ENCODE results near the gene SULF2. TPM values are rescaled to one million over a fixed set of nuclear protein-coding genes. Genes with fewer than 3 reads are reported as not detected.

Gene SULF2
- total RNA-seq, 2 donors from 2014 or later, result 9.1 to 34.3 TPM

DNA sequence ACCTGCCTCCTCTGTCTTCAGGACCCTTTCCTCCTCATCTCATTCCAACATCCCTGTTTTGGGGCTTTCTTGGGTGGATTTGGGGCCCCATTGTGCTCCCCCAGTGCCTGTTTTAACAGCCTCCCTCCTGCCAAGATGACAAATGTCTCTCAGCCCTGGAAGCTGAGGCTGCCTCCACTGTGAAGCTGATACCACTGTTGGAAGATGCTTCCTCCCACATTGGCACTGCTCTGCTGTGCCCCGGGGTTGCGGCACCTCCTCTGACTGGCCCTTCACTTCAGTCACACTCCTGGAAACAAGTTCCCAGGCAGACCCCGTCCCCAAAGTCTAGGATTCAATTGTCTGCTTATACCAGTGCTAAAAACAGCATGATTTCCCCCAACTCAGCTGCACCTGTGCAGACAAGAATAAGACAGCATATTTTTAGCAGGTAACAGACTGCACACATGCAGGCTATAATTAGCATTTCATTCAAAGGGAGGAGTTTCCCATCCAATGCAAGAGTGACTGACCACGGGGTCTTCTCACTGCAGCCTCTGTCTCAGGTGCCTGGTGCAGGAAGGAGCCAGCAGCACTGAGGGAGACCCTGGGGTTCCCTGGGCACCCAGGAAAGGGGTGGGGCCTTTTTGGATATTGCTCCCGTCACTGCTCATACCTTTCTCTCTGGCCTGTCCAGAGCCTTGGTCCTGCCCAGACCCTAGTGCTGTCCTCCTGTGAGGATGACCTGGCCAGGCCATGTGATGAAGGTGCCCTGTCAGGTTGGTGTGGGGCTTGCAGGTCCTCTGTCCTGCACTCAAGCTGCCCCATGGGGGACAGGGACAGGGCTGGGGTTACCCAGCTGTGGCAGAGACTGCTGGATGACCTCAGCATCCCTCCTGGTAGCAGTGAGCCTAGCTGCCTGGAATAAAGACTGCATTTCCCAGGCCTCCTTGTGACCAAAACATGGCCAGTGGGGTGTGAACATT is 31.5 kb upstream of the SULF2 start:
- H3K27ac ChIP-seq, result no peak overlapping the region
- 44 to 53% methylated on average over 4 to 5 of the region's 5 CpGs for WGBS, 2 donors
- no peaks in the 10 kb centered on the region for H3K27me3 ChIP-seq
- ATAC-seq, result no peak
- H3K36me3 ChIP-seq (replicated peaks in 1 of 2; ENCODE audit: insufficient read depth in 1 of 2, low read depth in 2 of 2), result no peaks in the 10 kb centered on the region
- peaks cover 0 to 8% (median 0%) of the 10 kb centered on the region in 3 donors for H3K9me3 ChIP-seq
- intact Hi-C loops (cut with DNase I), result no loop called here
- H3K4me1 ChIP-seq, result no peaks in the 10 kb centered on the region
- TF ChIP-seq POLR2A (IDR thresholded peaks at IDR 0.05), result no peak
- TF ChIP-seq, protein P1, sequence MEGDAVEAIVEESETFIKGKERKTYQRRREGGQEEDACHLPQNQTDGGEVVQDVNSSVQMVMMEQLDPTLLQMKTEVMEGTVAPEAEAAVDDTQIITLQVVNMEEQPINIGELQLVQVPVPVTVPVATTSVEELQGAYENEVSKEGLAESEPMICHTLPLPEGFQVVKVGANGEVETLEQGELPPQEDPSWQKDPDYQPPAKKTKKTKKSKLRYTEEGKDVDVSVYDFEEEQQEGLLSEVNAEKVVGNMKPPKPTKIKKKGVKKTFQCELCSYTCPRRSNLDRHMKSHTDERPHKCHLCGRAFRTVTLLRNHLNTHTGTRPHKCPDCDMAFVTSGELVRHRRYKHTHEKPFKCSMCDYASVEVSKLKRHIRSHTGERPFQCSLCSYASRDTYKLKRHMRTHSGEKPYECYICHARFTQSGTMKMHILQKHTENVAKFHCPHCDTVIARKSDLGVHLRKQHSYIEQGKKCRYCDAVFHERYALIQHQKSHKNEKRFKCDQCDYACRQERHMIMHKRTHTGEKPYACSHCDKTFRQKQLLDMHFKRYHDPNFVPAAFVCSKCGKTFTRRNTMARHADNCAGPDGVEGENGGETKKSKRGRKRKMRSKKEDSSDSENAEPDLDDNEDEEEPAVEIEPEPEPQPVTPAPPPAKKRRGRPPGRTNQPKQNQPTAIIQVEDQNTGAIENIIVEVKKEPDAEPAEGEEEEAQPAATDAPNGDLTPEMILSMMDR (IDR thresholded peaks at IDR 0.05), result no peak
- DNase-seq, result no peak
- no peak overlapping the region for H3K4me3 ChIP-seq

DNA sequence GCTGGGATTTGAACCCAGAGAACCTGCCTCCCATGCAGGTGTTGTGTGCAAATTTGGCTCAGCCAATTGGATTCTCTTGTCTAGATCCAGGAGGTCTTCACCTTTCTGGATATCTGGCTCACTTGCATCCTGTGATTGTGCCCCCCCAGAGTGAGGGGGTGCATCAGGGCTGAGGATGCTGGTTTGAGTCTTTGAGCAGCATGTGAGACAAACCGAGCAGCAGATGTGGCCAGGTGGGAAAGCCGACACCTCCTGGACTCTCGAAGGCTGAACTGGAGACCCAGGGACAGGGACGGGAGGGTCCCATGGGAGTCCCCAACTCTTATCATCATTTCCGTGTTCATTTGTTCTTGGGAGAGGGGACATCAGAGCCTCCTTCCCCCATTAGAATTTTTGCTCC is 30.6 kb upstream of the SULF2 start:
- Histone ChIP-seq H3K4me1 (no peaks in the 10 kb centered on the region), H3K27ac (no peak overlapping the region), H3K36me3 (replicated peaks in 1 of 2; ENCODE audit: insufficient read depth in 1 of 2, low read depth in 2 of 2) (no peaks in the 10 kb centered on the region), H3K9me3 (peaks cover 0 to 8% (median 0%) of the 10 kb centered on the region in 3 donors), H3K4me3 (no peak overlapping the region), H3K27me3 (no peaks in the 10 kb centered on the region)
- WGBS, 2 donors, result 44 to 50% methylated on average over 5 of the region's 5 CpGs
- no peak for TF ChIP-seq POLR2A (IDR thresholded peaks at IDR 0.05)
- TF ChIP-seq, protein P1 (IDR thresholded peaks at IDR 0.05), result no peak
- no peak for ATAC-seq
- DNase-seq, result no peak
- intact Hi-C loops (cut with DNase I), result no loop called here

DNA sequence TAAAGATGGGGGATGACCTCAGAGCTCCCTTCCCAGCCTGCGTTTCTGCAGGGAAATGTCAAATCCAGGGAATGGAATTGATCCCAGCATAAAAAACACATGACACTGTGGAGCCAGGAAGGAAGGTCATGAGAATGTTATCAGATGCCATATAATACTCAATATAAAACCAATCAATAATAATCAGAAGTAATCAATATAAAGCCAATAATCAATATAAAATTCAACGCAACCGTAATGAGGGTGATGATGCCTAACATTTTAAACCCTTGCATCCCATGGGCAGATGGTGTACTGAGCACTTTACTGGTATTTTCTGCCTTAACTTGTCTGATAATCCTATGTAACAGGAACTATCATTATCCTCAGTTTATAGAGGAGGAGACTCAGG is 30.1 kb upstream of the SULF2 start:
- H3K27ac ChIP-seq, result no peak overlapping the region
- intact Hi-C loops (cut with DNase I), result no loop called here
- no peaks in the 10 kb centered on the region for H3K36me3 ChIP-seq (replicated peaks in 1 of 2; ENCODE audit: insufficient read depth in 1 of 2, low read depth in 2 of 2)
- peaks cover 0 to 8% (median 0%) of the 10 kb centered on the region in 3 donors for H3K9me3 ChIP-seq
- H3K27me3 ChIP-seq, result no peaks in the 10 kb centered on the region
- no peaks in the 10 kb centered on the region for H3K4me1 ChIP-seq
- 59 to 61% methylated on average over 3 of the region's 3 CpGs for WGBS, 2 donors
- DNase-seq, result no peak
- no peak for TF ChIP-seq POLR2A (IDR thresholded peaks at IDR 0.05)
- TF ChIP-seq, protein P1 (IDR thresholded peaks at IDR 0.05), result no peak
- ATAC-seq, result no peak
- H3K4me3 ChIP-seq, result no peak overlapping the region

DNA sequence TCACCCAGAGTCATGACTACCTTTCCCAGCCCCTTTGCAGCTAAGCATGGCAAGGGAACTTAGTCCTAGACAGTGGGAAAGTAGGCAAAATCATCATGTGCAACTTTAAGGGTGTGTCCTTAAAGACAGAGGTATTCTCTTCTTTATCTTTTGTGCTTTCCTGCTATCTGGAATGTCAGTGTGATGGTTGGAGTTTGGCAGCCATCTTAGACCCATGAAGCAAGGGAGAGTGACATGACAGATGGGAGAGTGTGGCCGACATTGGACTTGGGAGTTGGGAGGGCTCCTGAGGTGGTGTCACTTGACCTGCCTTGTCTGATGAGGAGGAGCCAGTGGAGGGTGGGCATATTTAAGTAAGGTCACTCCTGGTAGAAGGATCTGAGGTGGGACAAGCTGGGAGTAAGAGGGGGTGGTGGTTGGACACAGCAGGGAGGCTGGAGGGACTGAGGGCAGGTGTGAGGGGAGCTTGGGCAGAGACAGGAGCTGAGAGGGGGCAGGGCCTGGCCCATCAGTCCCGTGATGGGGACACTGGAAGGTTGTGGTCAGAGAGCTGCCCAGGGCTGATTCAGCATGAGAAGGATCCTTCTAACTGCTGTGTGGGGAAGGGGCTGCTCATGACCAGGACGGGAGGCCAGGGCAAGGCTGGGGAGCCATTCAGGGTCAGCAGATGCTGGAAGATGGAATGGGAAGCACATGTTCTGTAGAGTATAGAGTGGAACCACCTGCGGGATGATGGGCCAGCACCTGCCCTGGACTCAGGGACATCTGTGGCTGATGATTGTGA is 29.5 kb upstream of the SULF2 start:
- WGBS, 2 donors, result 48 to 62% methylated on average over 4 of the region's 4 CpGs
- intact Hi-C loops (cut with DNase I), result no loop called here
- H3K36me3 ChIP-seq (replicated peaks in 1 of 2; ENCODE audit: insufficient read depth in 1 of 2, low read depth in 2 of 2), result no peaks in the 10 kb centered on the region
- no peaks in the 10 kb centered on the region for H3K4me1 ChIP-seq
- H3K27me3 ChIP-seq, result no peaks in the 10 kb centered on the region
- no peak for DNase-seq
- peaks cover 0 to 8% (median 0%) of the 10 kb centered on the region in 3 donors for H3K9me3 ChIP-seq
- no peak overlapping the region for H3K4me3 ChIP-seq
- TF ChIP-seq, protein P1 (IDR thresholded peaks at IDR 0.05), result no peak
- no peak for TF ChIP-seq POLR2A (IDR thresholded peaks at IDR 0.05)
- ATAC-seq, result no peak
- H3K27ac ChIP-seq, result no peak overlapping the region

All from body of pancreas (tissue), 4 donors.